Measurements from ENCODE around the gene GNG7. TPM values are rescaled to one million over a fixed set of nuclear protein-coding genes. Genes with fewer than 3 reads are reported as not detected.
A peak's percentile ranks its signal among the peaks of the same experiment; 100 is the strongest.

GNG7 gene
- total and polyA plus RNA-seq, 8 donors, result 4.0 to 8.8 (median 6.0) TPM

- Histone ChIP-seq H3K4me1 (peaks cover 12 to 35% (median 21%) of the 10 kb centered on the region in 3 donors), H3K9me3 (no peaks in the 10 kb centered on the region), H3K36me3 (no peaks in the 10 kb centered on the region), H3K4me3 (peak overlapping the region in 1 of 4 donors; percentile 2), H3K27me3 (no peaks in the 10 kb centered on the region), H3K27ac (peak overlapping the region; percentile 73 to 86 (median 84))
- intact Hi-C loops (cut with DNase I), result loop anchor here in 1 of 3 donors (10.0 kb wide), 1 partner anchor 113 kb away; the partner anchor contains the start of gene GADD45B
- TF ChIP-seq, protein P1, sequence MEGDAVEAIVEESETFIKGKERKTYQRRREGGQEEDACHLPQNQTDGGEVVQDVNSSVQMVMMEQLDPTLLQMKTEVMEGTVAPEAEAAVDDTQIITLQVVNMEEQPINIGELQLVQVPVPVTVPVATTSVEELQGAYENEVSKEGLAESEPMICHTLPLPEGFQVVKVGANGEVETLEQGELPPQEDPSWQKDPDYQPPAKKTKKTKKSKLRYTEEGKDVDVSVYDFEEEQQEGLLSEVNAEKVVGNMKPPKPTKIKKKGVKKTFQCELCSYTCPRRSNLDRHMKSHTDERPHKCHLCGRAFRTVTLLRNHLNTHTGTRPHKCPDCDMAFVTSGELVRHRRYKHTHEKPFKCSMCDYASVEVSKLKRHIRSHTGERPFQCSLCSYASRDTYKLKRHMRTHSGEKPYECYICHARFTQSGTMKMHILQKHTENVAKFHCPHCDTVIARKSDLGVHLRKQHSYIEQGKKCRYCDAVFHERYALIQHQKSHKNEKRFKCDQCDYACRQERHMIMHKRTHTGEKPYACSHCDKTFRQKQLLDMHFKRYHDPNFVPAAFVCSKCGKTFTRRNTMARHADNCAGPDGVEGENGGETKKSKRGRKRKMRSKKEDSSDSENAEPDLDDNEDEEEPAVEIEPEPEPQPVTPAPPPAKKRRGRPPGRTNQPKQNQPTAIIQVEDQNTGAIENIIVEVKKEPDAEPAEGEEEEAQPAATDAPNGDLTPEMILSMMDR (IDR thresholded peaks at IDR 0.05), result no peak
- 10% methylated on average over 30 of the region's 30 CpGs for WGBS, 2 donors
- peak; percentile 87 to 94 (median 91) for DNase-seq
- peak; percentile 85 to 87 (median 86) for ATAC-seq
- FAIRE-seq, result no peak
Measured at GRCh38 chr19:2588081-2588777, 114.3 kb downstream of the GNG7 start.

DNA sequence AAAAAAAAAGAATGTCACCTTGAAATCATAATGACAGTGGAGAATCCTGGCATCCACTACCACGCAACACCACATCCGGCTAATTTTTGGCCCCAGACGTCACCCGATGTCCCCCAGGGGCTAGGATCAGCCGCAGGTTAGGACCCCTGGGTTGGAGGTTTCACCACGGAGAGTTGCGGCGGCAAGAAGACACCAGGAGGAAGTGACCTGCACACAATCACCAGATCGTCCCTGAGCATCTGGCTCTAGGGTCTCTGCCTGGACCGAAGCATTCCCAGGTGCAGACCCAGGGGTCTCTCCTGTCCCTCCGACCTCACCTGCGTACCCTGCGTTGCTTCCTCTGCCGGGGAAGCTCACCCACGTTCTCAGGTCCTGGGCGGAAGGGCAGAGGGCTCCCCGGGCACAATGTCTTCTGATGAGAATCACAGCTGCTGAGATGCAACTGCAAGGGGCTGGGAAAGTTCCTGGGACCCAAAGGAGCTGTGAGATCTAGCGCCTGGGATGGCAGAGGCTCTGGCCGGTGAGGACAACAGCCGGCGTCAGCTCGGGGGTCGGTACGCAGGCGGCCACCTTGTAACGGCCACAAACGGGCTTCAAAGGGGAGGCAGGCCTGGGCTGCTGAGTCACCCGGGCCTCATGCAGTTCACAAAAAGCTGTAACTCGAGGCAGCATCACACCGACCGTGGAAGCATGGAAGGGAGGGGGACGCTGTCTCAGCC, 115.3 kb downstream of the GNG7 start:
- 88 to 92% methylated on average over 32 of the region's 32 CpGs for WGBS, 2 donors
- peak overlapping the region; percentile 73 to 86 (median 84) for H3K27ac ChIP-seq
- TF ChIP-seq, protein P1 (IDR thresholded peaks at IDR 0.05), result no peak
- DNase-seq, result peak in 2 of 6 donors; percentile 48 to 60
- no peak for FAIRE-seq
- H3K27me3 ChIP-seq, result no peaks in the 10 kb centered on the region
- ATAC-seq, result peak in 1 of 4 donors; percentile 5
- no peak overlapping the region for H3K4me3 ChIP-seq
- H3K9me3 ChIP-seq, result no peaks in the 10 kb centered on the region
- no peaks in the 10 kb centered on the region for H3K36me3 ChIP-seq
- intact Hi-C loops (cut with DNase I), result loop anchor here in 1 of 3 donors (10.0 kb wide), 1 partner anchor 112 kb away; the partner anchor contains the start of gene GADD45B
- H3K4me1 ChIP-seq, result peaks cover 12 to 32% (median 19%) of the 10 kb centered on the region in 3 donors

GRCh38 chr19:2586196-2586595, 116.3 kb downstream of the GNG7 start:
- no peak for FAIRE-seq
- ATAC-seq, result no peak
- Histone ChIP-seq H3K4me3 (no peak overlapping the region), H3K4me1 (peaks cover 10 to 24% (median 12%) of the 10 kb centered on the region in 3 donors), H3K27ac (no peak overlapping the region), H3K27me3 (no peaks in the 10 kb centered on the region), H3K36me3 (no peaks in the 10 kb centered on the region), H3K9me3 (no peaks in the 10 kb centered on the region)
- TF ChIP-seq, protein P1 (IDR thresholded peaks at IDR 0.05), result no peak
- 93 to 97% methylated on average over 9 of the region's 9 CpGs for WGBS, 2 donors
- peak in 2 of 6 donors; percentile 26 to 39 for DNase-seq
- intact Hi-C loops (cut with DNase I), result loop anchor here in 1 of 3 donors (10.0 kb wide), 1 partner anchor 111 kb away; the partner anchor contains the start of gene GADD45B

- intact Hi-C loops (cut with DNase I), result loop anchor here in 1 of 3 donors (10.0 kb wide), 1 partner anchor 109 kb away; the partner anchor contains the start of gene GADD45B
- TF ChIP-seq, protein P1 (IDR thresholded peaks at IDR 0.05), result no peak
- WGBS, 2 donors, result 75 to 76% methylated on average over 5 of the region's 5 CpGs
- Histone ChIP-seq H3K4me1 (peaks cover 10 to 27% (median 15%) of the 10 kb centered on the region in 3 donors), H3K9me3 (no peaks in the 10 kb centered on the region), H3K27me3 (no peaks in the 10 kb centered on the region), H3K27ac (no peak overlapping the region), H3K4me3 (no peak overlapping the region), H3K36me3 (no peaks in the 10 kb centered on the region)
- ATAC-seq, result no peak
- no peak for FAIRE-seq
- DNase-seq, result peak in 2 of 6 donors; percentile 50 to 62
Measured at GRCh38 chr19:2584002-2584401, 118.5 kb downstream of the GNG7 start.

Measured in pancreas (tissue), 10 donors.